Erythroblast (primary cell): ENCODE results near the gene MED28.
A peak's percentile ranks its signal among the peaks of the same experiment; 100 is the strongest.

Source experiments
- GATA1 ChIP-seq: IDR thresholded peaks from 2 replicates; pipeline ENCODE4 v1.6.1; 2011; ENCODE audit warnings: low read depth, mild to moderate bottlenecking, control low read depth, low read length, moderate library complexity
- POLR2A ChIP-seq: IDR thresholded peaks from 2 replicates; pipeline ENCODE4 v1.6.1; 2011; ENCODE audit warnings: mild to moderate bottlenecking, low read length

GRCh38 chr4:17577665-17578481 lies 36.6 kb upstream of the MED28 start:
- TF ChIP-seq POLR2A (peak; percentile 20), GATA1 (no peak)
